GM19239 (cell line): Measurements from ENCODE around the gene ARHGEF28.
A peak's percentile ranks its signal among the peaks of the same experiment; 100 is the strongest.

Experiments used
- DNase-seq: peaks from one replicate; pipeline ENCODE4 v3.0.0; 2011; ENCODE audit warnings: low spot score; ENCODE audit not compliant: insufficient read length
- FAIRE-seq: peaks from 2 replicates; lab custom pipeline; 2011; peaks lifted over from hg19 to GRCh38; lab: Jason Lieb, UNC

Gene ARHGEF28, protein sequence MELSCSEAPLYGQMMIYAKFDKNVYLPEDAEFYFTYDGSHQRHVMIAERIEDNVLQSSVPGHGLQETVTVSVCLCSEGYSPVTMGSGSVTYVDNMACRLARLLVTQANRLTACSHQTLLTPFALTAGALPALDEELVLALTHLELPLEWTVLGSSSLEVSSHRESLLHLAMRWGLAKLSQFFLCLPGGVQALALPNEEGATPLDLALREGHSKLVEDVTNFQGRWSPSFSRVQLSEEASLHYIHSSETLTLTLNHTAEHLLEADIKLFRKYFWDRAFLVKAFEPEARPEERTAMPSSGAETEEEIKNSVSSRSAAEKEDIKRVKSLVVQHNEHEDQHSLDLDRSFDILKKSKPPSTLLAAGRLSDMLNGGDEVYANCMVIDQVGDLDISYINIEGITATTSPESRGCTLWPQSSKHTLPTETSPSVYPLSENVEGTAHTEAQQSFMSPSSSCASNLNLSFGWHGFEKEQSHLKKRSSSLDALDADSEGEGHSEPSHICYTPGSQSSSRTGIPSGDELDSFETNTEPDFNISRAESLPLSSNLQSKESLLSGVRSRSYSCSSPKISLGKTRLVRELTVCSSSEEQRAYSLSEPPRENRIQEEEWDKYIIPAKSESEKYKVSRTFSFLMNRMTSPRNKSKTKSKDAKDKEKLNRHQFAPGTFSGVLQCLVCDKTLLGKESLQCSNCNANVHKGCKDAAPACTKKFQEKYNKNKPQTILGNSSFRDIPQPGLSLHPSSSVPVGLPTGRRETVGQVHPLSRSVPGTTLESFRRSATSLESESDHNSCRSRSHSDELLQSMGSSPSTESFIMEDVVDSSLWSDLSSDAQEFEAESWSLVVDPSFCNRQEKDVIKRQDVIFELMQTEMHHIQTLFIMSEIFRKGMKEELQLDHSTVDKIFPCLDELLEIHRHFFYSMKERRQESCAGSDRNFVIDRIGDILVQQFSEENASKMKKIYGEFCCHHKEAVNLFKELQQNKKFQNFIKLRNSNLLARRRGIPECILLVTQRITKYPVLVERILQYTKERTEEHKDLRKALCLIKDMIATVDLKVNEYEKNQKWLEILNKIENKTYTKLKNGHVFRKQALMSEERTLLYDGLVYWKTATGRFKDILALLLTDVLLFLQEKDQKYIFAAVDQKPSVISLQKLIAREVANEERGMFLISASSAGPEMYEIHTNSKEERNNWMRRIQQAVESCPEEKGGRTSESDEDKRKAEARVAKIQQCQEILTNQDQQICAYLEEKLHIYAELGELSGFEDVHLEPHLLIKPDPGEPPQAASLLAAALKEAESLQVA (N-terminal part only)

DNA sequence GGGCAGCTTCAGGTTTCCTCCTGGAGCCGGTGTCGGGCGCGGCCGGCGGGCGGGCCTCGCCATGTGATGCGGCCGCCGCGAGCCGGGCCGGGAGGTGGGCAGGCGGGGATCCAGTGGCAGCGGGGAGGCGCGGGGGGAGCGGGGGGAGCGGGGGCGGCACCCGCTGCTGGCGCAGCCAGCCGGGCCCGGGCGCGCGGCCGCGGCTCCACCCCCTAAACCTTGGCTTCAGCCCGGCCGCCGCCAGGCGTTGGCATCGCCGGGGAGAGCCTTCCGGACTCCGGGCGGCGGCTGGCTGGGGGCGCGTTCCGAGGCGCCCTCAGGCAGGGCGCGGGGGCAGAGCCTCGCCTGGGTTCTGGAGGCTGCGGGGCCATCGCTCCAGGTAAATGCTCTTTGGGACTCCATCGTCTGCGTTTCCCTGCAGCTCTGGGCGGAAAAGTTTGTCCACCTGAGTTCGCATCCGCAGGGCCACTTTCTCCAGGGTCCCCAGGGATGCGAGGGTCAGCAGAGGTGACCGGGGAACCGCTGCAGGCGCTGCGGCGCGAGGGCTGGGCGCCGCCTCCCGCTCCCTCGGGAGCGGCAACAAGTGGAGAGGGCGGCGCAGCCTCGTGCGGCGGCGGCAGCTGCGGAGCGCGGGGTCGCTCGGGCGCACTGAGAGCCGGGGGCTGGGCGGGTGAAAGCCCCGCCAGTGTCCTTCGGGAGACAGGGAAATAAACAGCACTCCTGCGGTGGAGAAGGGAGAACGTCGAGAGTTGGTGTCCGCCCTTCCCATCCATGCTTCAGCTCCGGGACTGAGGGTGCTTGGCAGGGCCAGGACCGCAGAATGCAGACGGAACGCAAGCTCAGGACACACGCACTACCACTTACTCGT, at the start of gene ARHGEF28:
Gene ARHGEF28 (plus strand): TSS at position 253 of the 868 bp plus-strand sequence. CDS start 58,656 bp downstream, outside the sequence.
- FAIRE-seq (no peak), DNase-seq (peak; percentile 46)

DNA sequence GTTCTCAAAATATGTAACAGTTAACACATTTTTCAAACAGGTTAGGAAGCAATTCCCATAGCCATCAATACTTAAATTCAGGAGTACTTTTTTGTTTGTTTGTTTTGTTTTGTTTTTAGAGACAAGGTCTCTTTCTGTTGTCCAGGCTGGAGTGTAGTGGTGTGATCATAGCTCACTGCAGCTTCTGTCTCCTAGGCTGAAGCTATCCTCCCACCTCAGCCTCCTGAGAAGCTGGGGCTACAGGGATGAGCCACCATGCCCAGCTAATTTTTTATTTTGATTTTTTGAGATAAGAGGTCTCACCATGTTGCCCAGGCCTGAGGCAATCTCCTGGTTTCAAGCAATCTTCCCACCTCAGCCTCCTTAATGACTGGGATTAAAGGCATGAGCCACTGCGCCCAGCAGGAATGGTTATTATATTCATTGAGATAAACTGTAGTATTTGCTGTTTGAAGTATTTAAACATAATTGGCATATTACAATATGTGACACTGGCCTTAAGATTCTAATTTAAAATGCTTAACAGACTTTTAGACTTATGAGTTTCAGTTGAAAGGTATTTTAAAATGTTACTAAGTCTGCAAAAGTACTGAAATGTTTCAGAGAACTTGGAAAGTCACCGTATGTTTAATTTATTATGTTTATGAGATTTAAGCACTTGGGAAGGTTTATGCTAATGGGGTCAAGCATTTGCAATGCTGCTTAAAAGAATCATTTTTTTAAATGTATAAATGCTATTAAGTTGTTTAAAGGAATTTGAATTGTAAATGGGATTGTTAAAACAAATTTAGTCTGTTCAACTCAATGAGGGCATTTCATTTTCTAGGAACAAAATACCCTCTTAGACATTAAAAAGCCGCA, 43.5 kb upstream of the ARHGEF28 start:
- no peak for DNase-seq
- FAIRE-seq: no peak

DNA sequence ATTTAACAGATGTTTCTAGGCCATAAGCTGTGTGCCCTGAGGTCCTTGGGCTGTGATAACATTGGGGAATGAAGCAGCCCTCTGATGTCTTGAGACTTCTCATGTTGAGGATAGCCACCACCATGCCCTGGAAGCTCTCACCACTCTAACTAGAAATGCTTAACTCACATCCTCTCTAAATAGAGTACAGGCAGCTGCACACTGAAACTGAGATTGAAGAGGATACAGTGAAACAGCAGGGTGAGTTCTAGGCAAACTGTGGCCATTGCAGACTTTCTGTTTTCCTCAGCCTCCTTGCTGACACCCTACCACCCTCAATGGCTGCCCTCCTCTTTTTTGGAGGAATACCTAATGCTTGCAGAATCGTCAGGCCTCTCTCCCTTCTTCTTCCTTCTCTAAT, 38.1 kb upstream of the ARHGEF28 start:
- DNase-seq (peak; percentile 2), FAIRE-seq (peak; percentile 60)

DNA sequence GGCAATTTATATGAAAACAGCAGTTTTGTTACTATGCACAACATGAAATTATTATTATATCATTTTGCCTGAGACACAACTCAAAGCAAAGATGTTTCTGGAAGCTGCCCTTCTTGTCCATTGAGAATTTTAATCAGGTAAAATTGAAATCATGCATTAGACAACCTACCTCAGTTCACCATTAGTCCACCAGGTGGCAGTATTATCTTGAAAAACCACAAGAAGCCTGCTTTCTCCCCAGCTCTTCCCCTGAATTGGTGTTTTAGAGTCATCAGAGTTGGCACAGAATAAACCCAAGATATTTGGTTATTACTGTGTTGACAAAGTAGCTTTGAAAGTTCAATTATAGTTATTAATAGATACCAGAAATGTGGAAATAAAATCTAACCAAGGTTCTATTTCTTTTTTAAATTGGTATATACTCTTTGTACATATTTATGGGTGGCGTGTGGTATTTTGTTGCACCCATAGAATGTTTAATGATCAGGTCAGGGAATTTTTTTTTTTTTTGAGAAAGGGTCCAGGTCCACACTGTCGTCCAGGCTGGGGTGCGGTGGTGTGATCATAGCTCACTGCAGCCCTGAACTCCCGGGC, 34.8 kb upstream of the ARHGEF28 start:
- FAIRE-seq (peak; percentile 91), DNase-seq (peak; percentile 25)

DNA sequence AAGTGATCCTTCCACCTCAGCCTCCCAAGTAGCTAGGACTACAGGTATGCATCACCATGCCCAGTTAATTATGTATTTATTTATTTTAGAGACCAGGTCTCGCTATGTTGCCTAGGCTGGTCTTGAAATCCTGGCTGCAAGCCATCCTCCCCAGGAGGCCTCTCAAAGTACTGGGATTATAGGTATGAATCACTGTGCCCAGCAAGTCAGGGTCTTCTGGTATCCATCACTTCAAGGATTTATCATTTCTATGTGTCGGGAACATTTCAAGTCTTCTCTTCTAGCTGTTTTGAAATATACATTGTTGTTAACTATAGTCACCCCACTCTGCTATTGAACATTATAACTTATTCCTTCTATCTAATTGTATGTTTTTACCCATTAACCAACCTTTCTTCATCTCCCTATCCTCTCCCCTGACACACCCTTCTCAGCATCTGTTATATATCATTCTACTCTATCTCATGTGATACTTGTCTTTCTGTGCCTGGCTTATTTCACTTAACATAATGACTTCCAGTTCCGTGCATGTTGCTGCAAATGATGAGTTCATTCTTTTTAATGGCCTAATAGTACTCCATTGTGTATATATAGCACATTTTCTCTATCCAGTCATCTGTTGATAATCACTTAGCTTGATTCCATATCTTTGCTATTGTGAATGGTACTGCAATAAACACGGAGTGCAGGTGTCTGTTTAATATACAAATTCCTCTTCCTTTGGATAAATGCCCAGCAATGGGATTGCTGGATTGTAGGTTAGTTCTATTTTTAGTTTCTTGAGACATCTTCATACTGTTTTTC, 34.1 kb upstream of the ARHGEF28 start:
- DNase-seq: no peak
- FAIRE-seq: no peak

DNA sequence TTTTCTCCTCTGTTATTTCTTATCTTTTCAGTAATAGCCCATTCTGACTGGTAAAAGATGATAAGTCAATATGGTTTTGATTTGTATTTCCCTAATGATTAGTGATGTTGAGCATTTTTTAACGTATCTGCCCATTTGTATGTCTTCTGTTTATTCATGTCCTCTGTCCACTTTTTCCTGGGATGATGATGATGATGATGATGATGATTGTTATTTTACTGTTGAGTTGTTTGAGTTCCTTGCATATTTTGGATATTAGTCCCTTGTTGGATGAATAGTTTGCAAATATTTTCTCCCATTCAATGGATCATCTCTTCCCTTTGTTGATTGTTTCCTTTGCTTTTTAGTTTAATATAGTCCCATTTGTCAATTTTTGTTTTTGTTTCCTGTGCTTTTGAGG, 33.4 kb upstream of the ARHGEF28 start:
- DNase-seq (no peak), FAIRE-seq (no peak)

DNA sequence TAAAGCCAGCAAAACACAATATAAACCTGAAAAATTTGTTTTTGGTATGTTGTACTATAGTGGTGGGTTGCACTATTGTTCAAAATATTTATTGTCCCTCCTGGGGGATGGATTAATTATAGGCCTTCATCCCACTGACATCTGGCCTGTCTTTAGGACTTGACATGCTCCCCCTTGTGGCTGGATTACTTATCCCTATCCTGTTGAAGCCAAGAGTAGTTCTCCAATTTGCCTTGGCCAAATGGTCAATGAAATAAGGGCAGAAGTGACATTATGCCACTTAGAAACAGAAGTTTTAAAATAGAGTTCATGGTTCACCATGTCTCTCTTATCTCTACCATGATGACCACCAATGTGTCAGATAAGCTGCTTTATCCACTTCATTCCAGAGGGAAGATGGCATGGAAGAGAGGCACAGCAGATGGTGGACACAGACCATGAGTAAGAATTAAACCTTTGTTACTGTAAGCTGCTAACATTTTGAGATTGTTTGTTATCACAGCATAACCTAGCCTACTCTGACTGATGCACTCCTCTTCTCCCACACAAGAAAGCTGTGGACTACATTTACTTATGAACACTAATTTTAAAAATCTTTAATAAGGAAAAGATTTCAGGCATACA, 29.2 kb upstream of the ARHGEF28 start:
- no peak for DNase-seq
- FAIRE-seq: peak; percentile 26

DNA sequence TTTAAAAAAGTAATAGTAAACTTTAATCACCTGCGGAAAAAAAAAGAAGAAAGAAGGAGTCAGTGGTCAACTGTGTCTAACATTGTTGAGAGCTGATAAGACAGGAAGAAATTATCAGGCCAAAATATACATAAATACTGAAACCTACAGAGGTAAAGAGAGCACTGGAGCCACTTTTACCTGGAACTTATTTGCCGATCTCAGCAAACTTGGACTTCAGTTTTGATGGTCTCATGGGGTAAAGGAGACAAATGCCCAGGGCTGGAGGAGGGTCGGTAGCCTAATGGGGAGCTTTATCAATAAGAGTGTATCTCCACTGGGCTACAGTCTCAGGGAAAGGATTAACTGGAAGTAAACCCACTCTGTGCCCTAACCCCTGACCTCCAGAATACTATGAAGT, 26.6 kb upstream of the ARHGEF28 start:
- DNase-seq (no peak), FAIRE-seq (no peak)

DNA sequence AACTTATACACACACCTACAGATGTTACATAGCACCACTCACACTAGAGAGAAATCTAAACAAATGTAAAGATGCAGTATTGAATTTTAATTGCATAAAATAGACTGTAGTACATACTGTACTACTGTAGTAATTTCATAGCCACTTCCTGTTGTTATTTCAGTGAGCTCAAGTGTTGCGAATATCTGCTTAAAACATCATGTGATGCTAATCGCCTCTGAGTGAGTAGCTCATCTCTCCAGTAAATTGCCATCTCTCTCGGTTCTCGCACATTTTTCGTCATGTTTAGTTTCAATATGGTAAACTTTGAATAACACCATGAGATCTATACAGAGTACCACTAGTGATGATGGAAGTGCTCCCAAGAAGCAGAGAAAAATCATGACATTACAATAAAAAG, 22.0 kb upstream of the ARHGEF28 start:
- DNase-seq (no peak), FAIRE-seq (no peak)

DNA sequence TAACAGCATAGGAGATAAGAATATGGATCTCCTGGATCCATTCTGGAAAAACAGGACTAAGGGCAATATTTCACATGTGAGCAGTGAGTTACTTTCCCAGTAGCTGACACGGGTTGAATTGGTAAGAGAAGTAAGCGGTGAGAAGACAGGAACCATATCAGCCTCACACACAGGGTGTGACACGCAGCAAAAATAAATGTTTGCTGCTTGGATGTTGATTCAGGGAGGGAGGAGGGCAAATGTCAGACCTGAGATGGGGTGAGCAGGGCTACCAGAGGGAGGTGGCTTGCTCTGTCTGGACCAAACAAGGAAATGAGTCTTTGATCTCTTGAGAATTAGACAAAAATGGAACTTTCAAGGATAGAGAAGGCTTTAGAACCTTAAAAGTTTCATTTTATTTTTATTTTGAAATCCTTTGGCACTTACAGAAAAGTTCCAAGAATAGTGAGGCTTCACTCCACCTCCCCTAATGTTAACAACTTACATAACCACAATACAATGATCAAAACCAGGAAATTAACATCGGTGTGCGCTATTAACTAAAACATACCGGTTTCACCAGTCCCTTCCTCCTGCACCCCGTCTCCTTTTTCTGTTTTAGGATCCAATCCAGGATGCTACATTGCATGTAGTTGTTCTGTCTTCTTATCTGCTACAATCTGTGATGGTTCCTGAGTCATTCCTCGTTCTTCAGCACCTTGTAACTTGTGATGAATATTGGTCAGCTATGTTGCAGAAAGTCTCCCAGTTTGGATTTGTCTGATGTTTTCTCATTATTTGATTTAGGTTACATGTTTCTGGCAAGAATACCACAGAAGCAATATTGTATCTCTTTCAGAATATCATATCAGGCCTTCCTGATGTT, 20.5 kb upstream of the ARHGEF28 start:
- no peak for DNase-seq
- FAIRE-seq: no peak

DNA sequence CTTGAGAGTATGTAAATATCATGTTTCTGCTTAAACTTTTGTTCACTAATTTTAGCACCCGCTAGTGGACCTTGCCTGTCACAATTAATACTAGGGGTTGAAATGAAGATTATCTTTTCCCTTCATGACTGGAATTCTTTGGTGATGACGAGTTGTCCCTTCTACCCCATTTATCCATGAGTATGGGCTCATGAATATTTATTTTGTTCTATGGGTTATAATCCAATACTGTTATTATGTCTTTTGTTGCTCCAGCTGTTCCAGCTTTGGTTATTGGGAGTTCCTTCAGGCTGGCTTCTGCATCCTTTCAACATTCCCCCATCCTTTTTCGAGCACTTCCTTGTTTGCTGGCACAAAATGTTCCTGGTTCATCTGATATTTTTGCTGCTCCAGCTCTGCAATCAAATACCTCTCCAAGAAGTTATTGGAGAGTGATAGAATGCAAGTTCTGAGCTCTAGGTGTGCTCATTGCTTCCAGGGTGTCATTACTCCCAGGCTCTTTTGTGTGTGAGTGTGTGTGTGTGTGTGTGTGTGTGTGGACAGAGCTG, 19.7 kb upstream of the ARHGEF28 start:
- no peak for DNase-seq
- no peak for FAIRE-seq

DNA sequence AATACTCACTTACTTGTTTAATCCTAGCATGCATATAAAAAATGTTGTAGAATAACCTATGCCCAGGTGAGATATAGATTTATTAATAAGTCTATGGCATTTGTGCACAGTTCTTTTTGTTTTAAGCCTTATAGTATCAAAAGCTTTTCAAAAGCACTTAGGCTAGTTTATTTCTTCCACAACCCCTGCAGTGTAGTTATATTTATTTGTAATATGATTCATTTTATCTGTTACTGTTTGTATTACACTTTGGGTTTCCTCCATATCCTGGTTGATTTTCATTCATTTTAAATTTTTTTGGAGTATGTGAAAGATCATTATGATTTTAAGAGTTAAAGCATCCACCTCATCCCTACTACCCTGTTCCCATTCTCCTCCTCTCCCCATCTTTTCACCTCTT, 18.8 kb upstream of the ARHGEF28 start:
- no peak for DNase-seq
- no peak for FAIRE-seq

DNA sequence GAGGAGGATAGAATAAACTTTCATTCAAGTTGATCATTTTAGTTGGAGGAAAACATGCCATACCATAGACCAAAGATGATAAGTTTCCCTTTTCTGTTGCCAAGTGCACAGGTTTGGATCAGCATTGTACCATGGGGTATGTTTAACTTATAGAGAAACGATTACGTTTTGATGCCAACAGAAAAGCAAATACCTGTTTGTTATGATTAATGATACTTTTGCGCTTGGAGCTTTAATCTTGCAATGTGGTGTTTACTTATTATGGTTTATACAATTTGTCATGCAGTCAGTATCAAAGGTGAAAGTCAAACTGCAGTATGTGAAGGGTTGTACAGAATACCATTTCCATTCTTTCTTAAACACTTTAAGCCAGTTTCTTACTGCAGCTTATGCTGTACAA, 13.2 kb upstream of the ARHGEF28 start:
- FAIRE-seq (no peak), DNase-seq (no peak)

DNA sequence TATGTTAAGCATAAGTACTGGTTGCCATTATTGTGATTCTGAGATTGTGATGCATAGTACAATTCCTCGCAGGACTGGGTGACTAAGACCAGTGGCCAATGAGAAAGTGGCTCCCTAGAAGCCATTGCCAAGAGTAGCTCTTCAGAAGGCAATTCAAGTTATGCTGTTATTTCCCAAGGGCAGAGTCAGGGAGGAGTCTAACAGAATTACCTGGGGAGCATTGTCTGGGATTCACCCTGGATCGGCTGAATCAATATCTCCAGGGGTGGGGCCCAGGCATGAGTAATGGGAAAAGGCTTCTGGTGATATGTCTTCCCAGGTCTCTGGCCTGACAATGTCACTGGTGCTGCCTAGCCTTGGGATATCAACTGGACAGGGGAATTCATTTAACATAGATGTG, 10.9 kb upstream of the ARHGEF28 start:
- no peak for DNase-seq
- FAIRE-seq: no peak

DNA sequence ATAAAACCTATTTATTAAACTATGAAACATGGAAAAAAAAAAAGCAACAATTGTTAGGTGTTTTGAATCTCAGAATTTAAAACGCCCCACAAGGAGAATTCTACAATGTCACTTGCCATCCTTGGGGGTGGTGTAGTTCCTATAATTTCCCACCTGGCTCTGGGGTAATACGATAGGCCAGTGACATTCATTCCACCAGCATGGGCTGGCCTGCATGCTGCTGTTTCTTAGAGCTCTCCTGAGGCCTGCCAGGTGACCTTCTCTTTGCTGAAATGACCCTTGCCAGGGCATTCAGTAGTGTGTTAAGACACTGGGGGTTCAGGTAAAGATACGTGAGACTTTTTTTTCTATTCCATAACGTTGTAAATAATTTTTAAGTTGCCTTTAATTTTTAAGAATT, 10.0 kb upstream of the ARHGEF28 start:
- DNase-seq (no peak), FAIRE-seq (no peak)
